Measurements from ENCODE around the gene CD300H.

GRCh38 chr17:74598346-74599022 is 31.2 kb upstream of the CD300H start:
- no peak for TF ChIP-seq CTCF (conservative IDR thresholded peaks at IDR 0.05; ENCODE audit: low read depth, low read length)
- no peak for TF ChIP-seq EZH2phosphoT487 (IDR thresholded peaks at IDR 0.05; ENCODE audit: borderline replicate concordance, low read length)
- TF ChIP-seq EZH2 (IDR thresholded peaks at IDR 0.05; ENCODE audit: low read length, unreplicated experiment): no peak

All from PC-3 (cell line).